ENCODE results near the gene CES2.

- TF ChIP-seq CTCF (IDR thresholded peaks at IDR 0.05) (no peak), POLR2A (IDR thresholded peaks at IDR 0.05) (no peak)
Measured at GRCh38 chr16:66932076-66932475, 3.2 kb upstream of the CES2 start.

Data from Peyer's patch (tissue), 4 donors.